ENCODE results near the gene FAM187B.
"Not testable (repeated sequence)": the region's sequence is repeated elsewhere in the genome, so short reads cannot be mapped to it uniquely, and the experiment has no call there.

Gene FAM187B

DNA sequence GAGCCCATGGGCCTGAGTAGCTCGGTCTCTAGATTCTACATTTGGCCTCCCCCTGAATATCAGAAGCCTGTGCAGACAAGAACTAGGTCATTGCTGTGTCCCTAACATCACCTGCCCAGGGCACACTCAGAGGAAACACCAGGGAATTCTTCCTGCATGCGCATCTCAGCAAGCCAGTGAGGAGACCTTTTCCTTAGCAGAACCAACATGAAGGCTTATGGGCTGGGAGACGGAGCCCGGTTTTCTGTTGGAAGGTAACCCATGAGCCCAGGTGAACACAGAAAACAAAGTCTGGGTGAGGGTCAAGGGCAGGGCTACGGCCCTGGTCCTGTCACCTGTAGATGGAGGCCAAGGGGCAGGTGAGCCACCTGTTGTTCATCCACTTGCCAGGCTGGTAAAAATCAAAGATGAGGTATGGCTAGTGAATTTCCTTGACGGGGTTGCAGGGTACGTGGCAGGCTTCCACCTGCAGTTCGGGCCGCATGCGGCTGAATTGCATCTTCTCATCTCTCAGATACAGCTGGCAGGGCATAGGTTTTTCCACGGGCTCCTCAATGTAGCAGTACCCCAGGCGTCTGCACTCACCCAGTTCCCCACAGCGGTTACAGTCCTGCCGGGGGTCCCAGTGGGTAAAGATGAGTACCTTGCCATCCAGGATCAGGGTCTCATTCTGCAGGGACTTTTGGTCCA lies 3.6 kb upstream of the FAM187B start:
- no peak for DNase-seq

DNA sequence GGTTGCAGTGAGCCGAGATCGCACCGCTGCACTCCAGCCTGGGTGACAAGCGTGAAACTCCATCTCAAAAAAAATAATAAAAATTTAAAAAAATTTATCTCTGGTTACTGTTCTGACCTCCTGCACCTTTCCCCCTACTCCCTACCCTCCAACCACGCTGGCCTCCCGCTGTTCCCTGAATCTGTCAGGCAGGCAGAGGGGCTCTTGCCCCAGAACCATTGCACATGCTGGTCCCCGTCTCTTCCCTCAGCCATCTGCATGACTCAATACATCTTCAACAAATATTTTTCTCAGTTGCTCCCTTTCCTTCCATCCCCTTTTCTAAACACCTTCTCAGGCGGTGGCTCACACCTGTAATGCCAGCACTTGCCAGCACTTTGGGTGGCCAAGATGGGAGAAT lies 1.1 kb upstream of the FAM187B start:
- DNase-seq = no peak

DNA sequence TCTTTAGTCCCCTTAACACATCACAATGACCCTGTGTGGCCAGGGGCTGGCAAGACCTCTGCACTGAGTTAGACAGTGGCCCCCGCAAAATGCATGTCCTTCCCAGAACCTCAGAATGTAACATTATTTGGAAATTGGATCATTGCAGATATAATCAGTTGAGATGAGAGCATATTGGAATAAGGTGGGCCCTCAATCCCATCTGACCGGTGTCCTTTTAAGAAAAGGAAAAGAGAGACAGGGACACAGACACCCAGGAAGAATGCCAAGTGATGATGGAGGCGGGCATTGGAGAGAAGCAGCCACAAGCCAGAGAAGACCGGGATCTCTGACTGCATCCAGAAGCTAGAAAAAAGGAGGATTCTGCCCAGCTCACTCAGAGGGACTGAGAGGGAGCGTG lies 1.8 kb downstream of the FAM187B start:
- no peak for DNase-seq

DNA sequence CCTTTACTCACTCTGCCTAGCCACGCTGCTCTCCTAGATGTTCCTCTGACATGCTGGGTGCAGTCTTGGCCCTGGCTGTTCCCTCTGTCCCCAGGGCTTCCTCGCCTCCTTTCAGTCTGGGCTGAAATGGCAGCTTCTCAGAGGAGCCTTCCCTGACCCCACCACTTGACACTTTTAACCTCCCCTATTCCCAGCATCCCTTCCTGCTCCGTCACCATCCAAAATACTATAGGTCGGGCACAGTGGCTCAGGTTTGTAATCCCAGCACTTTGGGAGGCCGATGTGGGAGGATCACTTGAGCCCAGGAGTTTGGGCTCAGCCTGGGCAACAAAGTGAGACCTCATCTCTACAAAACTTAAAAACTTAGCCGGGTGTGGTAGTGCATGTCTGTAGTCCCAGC lies 2.6 kb downstream of the FAM187B start:
- DNase-seq = no peak

DNA sequence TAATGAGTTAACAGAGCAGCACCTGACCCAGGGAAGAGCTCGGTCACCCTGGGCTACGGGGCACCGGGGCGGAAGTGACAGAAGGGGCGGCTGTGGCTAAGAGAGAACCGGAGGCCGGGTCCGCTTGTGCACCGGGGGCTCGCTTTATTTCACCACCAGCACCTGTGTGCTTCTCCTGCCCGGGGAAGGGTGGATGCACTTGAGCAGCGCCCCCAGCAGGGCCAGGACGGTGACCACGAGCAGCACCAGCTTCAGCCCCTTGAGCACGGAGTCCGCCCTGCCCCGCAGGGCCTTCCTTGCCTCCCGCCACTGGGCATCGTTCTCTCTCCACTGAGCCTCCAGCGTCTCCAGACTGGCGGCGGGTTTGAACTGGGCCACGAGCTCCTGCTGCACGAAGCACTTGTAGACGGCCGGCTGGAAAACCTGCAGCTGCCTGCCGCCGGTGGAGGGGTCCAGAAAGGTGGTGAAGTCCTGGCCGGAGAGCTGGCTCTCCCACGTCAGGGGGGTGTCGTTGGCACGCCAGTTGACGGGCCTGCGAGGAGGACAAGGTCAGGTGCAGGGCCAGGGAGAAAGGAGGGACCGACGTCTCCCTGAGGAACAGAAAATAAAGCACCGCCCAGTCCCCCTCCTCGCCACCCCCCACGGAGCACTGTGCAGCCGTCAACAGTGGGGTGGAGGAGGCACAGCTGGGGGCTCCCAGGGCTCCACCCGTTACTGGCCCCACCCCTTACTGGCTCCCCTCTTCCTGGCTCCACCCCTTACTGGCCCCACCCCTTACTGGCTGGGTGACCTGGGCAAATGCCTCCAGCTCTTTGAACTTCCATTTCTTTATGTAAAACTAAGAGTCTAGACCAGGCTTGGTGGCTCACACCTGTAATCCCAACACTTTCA lies 3.6 kb downstream of the FAM187B start:
- DNase-seq = no peak

DNA sequence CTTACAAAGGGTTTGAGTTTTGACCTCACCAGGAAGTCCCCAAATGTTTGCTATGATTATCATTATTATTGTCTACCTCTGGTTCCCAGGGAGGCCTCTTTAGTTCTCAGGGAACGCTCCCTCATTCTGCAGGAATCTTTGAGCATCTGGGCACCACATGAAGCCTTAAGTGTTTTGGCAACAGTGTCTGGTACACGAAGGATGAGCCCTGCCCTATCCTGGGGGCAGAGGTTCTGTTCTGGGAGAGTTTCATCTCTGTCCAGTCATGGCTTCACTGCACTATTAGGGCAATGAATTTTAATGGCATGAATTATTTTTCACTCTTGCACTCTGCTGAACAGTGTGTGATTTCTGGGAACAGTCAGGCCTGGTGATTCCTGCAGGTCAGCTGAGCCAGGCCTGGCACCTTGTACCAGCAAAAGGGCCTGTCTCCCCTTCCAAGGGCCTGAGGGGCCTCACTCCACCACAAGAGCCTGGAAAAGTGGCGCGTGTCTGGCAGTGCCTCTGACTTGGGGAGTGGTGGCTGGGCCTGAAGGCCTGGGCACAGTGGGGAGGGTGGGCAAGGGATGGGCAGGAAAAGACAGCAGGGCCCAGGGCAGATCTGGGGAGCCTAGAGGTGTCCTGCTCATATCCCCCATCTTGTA lies 4.6 kb downstream of the FAM187B start:
- no peak for DNase-seq

DNA sequence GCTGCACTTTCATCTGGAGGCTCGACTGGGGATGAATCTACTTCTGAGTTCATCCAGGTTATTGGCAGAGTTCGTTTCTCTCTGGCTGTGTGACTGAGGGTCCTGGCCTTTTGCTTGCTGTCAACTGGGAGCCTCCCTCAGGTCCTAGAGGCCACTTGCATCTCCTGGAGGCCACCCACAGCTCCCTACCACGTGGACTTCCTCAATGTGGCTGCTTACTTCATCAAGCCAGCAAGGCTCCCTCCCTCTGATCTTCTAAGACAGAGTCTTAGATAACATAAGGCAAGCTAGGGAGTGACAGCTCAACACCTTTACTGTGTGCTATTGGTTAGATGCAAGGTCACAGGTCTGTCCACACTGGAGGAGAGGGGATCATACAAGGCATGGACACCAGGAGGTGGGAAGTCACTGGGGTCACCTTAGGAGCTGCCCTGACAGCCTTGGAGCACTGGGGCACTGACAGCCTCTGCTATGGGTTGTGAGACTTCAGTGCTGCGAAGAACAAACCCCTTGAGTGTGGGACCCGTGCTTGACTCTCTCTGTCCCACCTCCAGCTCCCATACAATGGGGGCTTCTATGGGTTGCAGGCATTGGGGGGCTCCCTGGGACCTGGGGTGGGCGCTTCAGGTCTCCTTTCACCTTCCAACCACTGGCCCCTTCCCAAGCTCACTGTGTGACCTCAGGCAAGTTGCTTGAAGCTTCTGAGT lies 5.3 kb downstream of the FAM187B start:
- no peak for DNase-seq

DNA sequence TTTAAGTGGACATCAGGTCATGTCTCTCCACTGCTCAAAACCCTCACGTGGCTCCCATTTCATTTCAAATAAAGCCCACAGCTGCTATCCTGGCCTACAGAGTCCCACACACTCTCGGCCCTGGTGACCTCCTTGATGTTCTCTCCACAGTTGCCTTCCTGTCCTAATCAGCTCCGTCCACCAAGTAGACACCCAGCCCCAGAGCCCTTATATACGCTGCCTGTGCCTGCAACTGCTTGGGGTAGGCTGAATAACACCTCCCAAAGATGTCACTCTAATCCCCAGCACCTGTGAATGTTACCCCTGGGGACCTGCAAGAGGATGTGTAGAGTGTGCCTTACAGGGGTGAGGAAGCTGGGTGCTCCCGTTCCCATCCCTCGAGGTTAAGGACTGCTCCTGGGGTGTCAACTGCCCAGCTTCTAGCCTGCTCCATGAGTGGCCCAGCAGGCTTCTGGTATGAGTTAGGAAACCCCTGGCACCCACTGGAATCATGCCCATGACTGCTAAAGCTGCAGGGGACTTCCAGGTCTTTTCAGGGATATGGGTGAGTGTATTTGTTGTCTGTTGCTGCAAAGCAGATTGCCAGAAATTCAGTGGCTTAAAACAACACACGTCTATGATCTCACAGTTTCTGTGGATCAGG lies 6.0 kb downstream of the FAM187B start:
- no peak for DNase-seq

DNA sequence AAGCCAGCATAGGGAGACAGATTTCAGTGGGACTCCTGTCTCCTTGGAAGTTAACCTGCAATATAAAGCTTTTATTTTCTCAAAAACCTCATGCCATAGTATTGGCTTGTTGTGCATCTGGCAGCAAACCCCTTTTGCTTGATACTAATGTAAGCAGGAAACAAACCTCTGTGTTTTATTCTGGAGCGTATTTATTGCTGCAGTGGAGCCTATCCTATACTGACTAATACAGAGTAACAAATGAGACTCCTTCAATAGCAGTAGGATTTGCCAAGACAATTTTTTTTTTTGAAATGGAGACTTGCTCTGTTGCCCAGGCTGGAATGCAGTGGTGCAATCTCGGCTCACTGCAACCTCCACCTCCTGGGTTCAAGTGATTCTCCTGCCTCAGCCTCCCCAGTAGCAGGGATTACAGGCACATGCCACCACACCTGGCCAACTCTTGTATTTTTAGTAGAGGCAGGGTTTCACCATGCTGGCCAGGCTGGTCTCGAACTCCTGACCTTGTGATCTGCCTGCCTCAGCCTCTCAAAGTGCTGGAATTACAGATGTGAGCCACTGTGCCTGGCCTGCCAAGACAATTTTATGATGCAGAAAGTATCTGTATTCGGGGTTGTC lies 7.5 kb downstream of the FAM187B start:
- not testable (repeated sequence) for DNase-seq

DNA sequence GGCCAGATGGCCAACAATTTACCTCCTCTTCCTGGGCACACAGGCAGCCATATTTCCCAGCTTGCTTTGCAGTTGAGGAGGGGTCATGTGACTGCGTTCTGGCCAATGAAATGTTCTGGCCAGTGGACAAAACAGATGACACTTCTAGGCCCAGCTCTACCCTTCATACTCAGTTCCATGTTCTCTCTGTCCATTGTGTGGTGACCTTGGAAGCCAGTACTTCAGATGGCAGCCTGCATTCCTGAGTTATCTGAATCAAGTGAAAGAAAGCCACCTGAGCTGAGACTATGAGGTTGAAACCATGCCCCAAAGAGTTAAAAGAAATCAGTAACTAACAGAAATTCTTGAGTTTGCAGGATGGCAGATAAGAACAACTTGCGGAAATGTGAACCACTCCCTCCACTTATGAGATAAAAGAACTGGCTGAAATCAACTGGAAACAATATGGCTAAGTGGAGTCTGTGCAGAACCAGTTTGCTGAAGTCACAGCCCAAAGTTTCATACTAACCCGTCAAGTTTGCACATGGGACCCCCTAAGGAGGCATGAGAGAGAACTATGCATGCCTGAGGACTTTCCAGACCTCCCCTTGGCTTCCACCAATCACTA lies 8.1 kb downstream of the FAM187B start:
- DNase-seq = no peak

DNA sequence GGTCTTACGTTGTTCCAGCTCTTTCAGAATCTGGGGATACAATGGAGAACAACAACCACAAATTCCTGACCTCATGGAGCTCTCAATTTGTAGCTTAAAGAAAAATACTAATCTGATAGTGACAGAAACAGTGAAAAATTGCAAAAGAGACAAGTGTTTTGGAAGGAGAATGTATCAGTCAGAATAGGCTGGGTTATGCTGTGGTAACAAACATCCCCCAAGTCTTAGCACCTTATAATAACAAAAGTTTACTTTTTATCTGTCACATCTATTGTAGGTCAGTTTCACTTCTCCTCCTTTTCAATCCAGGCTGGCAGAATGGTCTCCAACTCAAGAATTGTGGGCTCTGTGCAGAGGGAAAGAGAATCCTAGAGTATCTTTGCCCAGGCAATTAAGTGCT lies 9.5 kb downstream of the FAM187B start:
- no peak for DNase-seq

DNA sequence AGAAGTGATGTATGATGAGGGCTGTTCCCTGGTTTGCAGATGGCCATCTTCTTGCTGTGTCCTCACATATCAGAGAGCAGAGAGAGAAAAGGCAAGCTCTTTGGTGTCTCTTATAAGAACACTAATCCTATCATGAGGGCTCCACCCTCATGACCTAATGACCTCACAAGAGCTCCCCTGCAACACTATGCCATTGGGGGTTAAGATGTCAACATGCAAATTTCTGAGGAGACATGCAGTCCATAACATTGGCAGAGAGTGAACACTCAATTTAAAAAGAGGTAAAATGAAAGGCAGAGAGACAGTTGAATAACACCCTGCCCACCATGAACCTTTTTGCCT lies 10.9 kb downstream of the FAM187B start:
- DNase-seq = no peak

DNA sequence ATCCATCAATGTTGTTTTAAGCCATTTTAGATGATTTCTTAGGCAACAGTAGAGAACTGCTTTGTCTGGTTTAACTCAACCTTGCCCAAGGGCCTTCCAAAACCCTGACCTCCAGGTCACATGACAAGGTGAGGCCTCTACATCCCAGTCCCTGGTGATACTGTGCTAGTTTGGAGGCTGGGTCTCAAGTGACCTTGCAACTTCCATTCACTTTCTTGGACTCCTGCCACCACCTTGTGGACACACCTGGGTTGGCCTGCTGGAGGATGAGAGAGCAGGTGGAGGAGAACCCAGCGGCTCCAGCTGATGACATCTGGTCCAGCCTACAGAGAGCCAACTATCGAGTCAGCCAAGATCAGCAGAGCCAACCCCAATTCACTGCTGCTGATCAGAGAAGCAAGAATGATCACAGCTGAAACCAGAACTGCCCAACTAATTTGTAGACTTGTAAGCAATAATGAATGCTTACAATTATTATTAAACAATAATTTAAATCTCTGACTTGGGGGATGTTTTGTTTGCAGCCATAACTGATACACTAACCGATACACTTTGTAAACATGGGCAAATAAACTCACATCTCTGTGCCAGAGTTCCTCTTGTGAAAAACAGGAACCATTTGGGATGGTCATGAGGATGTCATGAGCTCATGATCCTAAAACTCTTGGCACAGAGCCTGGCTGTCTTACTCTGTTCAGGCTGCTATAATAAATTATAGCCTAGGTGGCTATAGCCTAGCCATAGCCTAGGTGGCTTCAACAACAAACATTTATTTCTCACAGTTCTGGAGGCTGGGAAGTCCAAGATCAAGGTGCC lies 11.5 kb downstream of the FAM187B start:
- no peak for DNase-seq

DNA sequence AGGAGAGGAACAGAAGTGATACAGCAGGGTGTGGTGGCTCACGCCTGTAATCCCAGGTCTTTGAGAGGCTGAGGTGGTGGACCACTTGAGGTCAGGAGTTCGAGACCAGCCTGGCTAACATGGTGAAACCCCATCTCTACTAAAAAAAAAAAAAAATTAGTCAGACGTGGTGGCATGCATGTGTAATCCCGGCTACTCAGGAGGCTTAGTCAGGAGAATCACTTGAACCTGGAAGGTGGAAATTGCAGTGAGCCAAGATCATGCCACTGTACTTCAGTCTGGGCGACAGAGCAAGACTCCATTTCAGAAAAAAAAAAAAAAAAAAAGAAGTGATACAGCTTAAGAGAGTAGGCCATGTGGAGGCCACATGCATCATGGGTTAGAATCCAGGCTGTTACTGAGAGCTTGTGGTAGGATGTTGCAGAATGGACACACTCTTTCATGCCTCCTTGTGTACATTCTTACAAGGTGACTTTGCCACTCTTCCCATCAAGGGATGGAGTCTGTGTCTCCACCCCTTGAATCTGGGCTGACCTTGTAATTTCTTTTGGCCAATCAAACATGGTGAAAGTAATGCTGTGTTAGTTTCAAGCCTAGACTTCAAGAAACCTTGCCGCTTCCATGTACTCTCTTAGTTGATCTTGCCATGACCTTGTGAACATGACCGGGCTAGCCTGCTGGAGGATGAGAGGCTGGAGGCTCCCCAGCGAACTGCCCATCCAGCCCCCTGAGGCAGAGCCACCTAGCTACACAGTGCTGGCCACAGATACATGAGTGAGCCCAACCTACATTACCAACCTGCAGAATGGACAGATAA lies 12.3 kb downstream of the FAM187B start:
- DNase-seq = no peak

DNA sequence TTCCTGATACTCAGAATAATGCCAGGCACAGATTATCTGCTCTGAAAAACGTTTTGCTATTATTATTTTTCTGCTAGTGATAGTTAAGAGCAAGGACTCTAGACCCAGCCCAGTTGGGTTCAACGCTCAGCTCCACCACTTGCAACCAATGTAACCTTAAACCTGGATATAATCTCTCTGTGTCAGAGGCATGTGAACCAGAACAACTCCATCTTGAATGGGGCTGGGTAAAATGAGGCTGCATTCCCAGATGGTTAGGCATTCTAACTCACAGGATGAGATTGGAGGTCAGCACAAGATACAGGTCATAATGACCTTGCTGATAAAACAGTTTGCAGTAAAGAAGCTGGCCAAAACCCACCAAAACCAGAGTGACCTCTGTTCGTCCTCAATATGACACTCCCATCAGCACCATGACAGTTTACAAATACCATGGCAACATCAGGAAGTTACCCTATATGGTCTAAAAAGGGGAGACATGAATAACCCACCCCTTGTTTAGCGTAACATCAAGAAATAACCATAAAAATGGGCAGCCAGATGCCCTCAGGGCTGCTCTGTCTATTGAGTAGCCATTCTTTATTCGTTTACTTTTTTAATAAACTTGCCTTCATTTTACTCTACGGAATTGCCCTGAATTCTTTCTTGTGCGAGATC lies 13.6 kb downstream of the FAM187B start:
- no peak for DNase-seq

DNA sequence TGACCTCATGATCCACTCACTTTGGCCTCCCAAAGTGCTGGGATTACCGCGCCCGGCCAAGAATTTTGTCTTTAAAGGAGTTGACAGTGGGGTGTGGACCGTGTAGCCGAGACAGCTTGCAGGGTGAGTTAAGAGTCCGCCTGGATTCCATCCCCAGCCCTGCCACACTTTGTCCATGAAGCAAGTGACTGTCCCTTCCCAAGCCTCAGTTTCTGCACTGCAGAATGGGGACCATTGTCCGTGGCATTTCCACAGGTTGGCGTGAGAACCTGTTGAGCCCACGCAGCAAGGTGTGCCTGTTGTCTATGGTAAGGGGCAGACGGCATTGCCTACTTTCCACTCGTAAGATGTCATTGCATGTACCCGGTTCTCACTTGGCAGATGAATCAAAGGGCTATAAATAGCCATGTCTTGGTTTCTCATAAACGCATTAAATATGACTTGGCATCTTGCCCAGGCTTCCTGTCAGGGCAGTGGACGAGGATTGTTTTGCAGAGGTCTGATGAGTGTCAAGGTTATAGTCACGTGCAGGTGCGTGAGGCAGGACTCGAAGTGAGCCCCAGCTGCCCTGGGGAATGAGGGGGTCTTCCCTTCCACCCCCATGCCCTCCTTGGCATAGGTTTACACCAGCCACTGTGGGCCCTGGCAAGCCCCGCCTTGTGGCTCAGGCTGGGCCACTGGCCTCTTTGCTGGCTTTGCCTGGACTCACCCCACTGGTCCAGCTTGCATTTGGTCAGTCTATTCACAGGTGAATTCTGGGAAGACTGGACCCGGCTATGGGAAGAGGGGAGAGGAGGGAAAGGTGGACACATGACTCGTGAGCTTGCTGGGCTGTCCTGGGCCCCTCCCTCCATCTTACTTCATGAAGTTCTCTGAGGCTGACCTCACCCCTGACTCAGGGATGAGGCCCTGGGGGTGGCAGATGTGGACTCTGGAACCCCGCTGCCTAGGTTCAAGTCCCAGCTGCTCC lies 14.6 kb downstream of the FAM187B start:
- peak; percentile 69 for DNase-seq

DNA sequence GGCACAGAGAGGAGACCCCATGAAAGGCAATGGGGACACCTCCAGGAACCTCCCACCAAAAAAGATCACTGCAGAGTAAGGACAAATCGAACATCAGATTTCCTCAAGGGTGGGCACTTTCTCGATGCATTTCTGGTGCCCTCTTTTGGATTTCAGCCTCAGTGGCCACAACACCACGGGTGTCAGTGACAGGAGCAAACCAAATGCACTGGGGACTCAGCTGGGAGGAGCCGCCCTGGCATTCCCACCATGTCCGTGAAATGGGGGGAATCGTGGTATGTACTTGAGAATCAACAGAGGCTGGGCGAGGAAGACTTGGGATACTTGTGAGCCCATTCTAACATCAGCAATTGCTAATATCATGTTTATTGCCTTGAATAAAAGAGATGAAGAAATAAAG lies 16.3 kb downstream of the FAM187B start:
- no peak for DNase-seq

DNA sequence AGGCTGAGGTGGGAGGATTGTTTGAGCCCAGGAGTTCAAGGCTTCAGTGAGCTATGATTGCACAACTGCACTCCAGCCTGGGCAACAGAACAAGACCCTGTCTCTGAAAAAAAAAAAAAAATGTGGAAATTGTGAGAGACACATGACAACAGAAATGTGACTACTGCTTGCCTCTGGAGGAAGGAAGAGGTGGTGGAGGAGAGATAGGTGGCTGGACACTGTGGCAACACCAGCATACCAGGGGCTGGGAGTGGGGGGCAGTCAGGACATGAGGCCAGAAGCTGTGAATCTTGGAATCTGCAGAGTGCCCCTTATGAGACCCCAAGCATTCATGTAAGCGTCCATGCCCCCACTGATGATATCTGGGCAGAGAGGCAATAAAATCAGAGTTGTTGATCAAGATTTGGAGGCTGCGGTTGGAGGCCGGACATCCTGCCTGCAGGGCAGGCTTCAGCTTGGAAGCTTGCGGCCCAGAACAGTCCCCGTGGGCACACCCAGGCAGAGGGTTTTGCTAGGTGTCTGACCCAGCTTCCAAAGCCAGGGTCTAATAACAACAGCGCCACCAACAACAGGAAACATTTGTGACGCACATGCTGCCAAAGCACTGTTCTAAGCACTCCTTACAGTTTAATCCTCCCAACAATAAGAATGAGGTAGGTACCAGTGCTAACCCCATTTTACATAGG lies 16.9 kb downstream of the FAM187B start:
- DNase-seq = no peak
